GM10847 (cell line): ENCODE measurements around the gene GPR137.
A peak's percentile ranks its signal among the peaks of the same experiment; 100 is the strongest.

ENCODE experiments used
- POLR2A ChIP-seq: IDR thresholded peaks from 2 replicates; pipeline ENCODE4 v1.6.1; 2011; ENCODE audit not compliant: insufficient read length; ENCODE audit errors: extremely low read depth

Gene GPR137

GRCh38 chr11:64246871-64247728 lies 38.5 kb upstream of the GPR137 start, which contains the start of gene PPP1R14B:
Gene PPP1R14B (minus strand): TSS chr11:64246943. CDS start chr11:64246673, 270 bp downstream.
- TF ChIP-seq POLR2A, result no peak

- TF ChIP-seq POLR2A, result no peak
Observed at GRCh38 chr11:64247729-64248531, 37.7 kb upstream of the GPR137 start.

GRCh38 chr11:64248578-64248977 lies 37.1 kb upstream of the GPR137 start:
- no peak for TF ChIP-seq POLR2A

GRCh38 chr11:64249038-64249437 lies 36.6 kb upstream of the GPR137 start:
- TF ChIP-seq POLR2A, result no peak

DNA sequence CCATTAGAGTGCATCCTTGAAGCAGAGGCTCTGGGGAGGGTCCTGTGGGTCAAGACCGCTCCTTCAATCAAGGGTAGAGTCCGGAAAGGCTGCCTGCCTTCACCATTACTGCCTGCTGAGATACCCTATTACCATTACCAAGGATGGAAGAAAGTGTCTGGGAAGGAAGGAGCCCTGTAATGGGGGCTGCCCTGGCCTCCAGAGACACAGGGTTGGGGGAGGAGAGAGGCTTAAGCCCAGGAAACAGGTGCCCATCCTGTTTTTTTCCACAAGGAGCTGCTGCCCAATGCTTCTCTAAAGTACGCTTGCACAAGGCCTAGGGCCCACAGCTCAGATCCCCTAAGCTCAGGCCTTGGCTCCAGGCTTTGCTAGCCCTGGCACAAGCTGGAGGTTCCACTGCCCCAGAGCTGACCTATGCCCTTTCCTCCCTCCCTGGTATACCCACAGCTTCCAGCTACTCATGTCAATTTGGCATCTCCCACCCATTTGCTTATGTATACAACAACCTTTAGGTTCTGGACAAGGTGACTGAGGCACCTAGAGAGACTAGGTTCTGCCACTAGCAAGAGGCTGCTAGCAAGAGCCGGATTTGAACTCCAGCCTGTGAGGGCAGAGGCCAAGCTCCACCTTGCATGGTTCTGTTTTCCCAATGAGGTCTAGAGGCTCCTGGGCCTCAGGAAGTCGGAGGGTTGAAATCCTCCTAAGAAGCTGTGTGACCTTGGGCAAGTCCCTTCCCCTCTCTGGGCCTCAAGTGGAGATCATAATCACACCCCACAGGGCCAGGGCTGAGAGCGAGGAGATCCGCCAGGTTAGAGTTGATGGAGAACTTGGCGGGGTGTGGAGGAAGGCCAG lies 35.9 kb upstream of the GPR137 start:
- TF ChIP-seq POLR2A, result no peak

GRCh38 chr11:64250415-64251015 lies 35.1 kb upstream of the GPR137 start:
- TF ChIP-seq POLR2A, result no peak

GRCh38 chr11:64251016-64251752 lies 34.5 kb upstream of the GPR137 start, which contains the start of gene PLCB3:
Gene PLCB3 (plus strand): TSS chr11:64251530. CDS start chr11:64251650, 120 bp downstream.
- peak; percentile 44 for TF ChIP-seq POLR2A

GRCh38 chr11:64251753-64252002 lies 34.0 kb upstream of the GPR137 start:
- no peak for TF ChIP-seq POLR2A

DNA sequence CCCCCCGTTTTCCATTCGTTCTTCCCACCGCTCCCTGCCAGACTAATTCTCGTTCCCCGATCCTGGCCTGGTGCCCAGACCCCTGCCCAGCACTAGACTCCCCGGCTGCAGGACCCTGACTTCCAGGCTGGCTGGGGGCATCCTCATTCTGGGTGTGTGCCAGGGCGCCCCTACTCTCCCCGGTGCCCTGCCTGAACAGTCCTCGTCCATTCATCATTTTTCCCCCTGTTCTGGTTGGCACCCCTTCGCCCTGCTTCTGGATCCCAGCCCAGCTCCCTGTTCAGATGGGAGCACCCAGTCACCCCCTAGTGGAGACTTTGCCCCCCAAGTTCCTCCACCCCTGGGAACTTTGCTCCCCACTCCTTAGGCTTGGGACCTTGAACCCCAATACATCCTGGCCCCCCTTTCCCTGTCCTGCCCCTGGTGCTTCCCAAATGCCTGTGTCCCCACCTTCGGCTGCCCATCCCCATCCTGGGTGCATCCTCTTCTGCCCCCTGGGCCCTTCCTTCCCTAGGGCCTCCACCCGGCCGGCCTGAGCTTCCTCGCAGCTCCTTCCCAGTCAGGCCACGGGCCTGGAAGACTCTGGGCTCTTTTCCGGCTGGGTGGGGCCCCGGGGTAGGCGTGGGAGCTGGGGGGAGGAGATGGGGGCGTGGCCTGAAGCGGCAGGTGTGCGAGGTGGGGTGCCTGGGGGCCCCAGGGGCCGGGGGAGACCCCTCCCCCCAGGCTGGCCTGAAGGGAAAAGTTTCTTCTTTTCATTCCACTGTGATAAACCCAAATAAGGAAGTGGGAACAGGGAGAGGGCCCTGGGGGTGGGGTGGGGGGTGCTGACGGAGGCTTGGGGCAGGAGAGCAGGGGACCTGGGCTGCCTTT lies 33.4 kb upstream of the GPR137 start:
- TF ChIP-seq POLR2A, result no peak

DNA sequence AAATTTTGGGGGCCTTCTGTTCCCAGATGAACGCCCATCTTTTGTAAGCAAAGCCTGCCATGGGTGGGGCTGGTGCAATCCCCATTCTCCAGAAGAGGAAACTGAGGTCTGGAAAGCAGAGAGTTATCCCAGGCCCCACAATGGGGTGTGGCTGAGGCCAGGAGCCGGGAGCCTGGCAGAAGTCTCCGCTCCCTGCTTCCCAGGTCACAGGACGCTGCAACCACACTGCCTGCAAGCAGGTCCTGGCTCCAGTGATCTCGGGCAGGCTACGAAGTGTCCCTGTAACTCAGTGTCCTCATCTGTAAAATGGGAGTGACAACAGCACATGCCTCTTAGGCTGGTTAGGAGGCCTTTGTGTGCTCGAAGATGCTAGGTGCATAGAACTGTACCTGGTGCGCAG lies 32.6 kb upstream of the GPR137 start:
- TF ChIP-seq POLR2A, result no peak

DNA sequence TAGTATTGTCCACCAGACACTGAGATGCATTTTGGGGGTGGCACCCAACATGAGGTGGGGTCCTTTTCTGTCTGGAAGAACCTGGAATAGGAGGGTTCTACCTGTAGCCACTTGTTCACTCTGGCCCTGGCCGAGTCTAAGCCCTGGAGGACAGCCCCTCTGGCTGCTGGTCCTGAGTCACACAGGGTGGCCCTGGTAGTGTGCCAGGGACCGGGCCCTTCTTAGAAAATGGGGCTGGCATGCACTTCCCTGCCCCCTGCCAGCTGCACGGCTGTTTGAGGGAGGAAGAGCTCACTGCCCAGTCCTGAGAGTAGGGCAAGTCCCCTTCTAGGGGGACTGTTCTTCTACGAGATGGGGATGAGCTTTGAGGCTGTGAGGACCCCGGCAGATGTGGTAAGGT lies 32.2 kb upstream of the GPR137 start:
- TF ChIP-seq POLR2A, result no peak

DNA sequence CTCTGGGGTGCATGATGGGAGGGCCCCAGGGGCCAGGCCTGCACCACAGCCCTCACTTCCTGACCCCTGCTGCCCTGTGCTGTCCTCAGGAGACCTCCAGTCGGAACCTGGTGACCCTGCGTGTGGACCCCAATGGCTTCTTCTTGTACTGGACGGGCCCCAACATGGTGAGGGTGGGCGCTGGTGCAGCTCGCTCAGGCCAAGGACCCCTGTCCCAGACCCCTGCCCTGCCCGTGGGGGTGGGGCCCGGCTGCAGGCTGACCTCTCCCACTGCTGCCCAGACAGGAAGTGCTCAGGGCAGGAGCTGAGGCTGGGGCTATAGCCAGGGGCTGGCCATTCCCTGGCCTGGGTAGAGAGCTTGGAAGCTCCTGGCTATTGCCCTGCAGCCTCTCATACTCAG lies 31.3 kb upstream of the GPR137 start:
- TF ChIP-seq POLR2A, result no peak
